ENCODE measurements around the gene TLR8.

GRCh38 chrX:12954376-12954775, 48.0 kb downstream of the TLR8 start:
- TF ChIP-seq CTCF (IDR thresholded peaks at IDR 0.05) (no peak), POLR2A (IDR thresholded peaks at IDR 0.05) (no peak)
